ENCODE results near the gene BLVRA.

Gene BLVRA

GRCh38 chr7:43844662-43845061 lies 86.2 kb downstream of the BLVRA start:
- H3K4me3 ChIP-seq (ENCODE audit: low read length) = no peak overlapping the region
- H3K36me3 ChIP-seq (replicated peaks; ENCODE audit: insufficient read depth, low read length) = no peaks in the 10 kb centered on the region
- H3K9me2 ChIP-seq (replicated peaks; ENCODE audit: insufficient read depth, low read length) = no peaks in the 10 kb centered on the region
- H4K20me1 ChIP-seq (ENCODE audit: insufficient read depth, low read length) = no peaks in the 10 kb centered on the region
- peaks cover 2% of the 10 kb centered on the region for H3K4me1 ChIP-seq (ENCODE audit: low read length)
- H3K79me2 ChIP-seq (ENCODE audit: low read length) = no peaks in the 10 kb centered on the region
- no peak for TF ChIP-seq EZH2 (optimal IDR thresholded peaks at IDR 0.05; ENCODE audit: low read depth, low read length)
- TF ChIP-seq CTCF (IDR thresholded peaks at IDR 0.05; ENCODE audit: low read length) = no peak
- TF ChIP-seq EZH2phosphoT487 (IDR thresholded peaks at IDR 0.05; ENCODE audit: low read length) = no peak
- no peak overlapping the region for H3K4me2 ChIP-seq (ENCODE audit: low read depth, low read length)
- no peak overlapping the region for H3K9ac ChIP-seq (ENCODE audit: low read length)
- H3K9me3 ChIP-seq (replicated peaks; ENCODE audit: insufficient read depth, low read length) = no peaks in the 10 kb centered on the region
- H2AFZ ChIP-seq (ENCODE audit: low read length) = no peak overlapping the region
- H3K27ac ChIP-seq (ENCODE audit: low read length) = no peak overlapping the region
- H3F3A ChIP-seq (ENCODE audit: insufficient read depth, low read length) = peaks cover 2% of the 10 kb centered on the region
- no peaks in the 10 kb centered on the region for H3K27me3 ChIP-seq (replicated peaks; ENCODE audit: insufficient read depth, low read length)
- no peak for DNase-seq

GRCh38 chr7:43847496-43847895 lies 89.0 kb downstream of the BLVRA start:
- Histone ChIP-seq H3K4me1 (ENCODE audit: low read length) (peaks cover 16% of the 10 kb centered on the region), H4K20me1 (ENCODE audit: insufficient read depth, low read length) (no peaks in the 10 kb centered on the region), H3K9ac (ENCODE audit: low read length) (no peak overlapping the region), H3K36me3 (replicated peaks; ENCODE audit: insufficient read depth, low read length) (no peaks in the 10 kb centered on the region), H3K27me3 (replicated peaks; ENCODE audit: insufficient read depth, low read length) (no peaks in the 10 kb centered on the region), H3K9me3 (replicated peaks; ENCODE audit: insufficient read depth, low read length) (no peaks in the 10 kb centered on the region), H3K9me2 (replicated peaks; ENCODE audit: insufficient read depth, low read length) (no peaks in the 10 kb centered on the region), H3F3A (ENCODE audit: insufficient read depth, low read length) (peaks cover 12% of the 10 kb centered on the region), H3K4me2 (ENCODE audit: low read depth, low read length) (no peak overlapping the region), H3K79me2 (ENCODE audit: low read length) (no peaks in the 10 kb centered on the region), H3K4me3 (ENCODE audit: low read length) (no peak overlapping the region), H2AFZ (ENCODE audit: low read length) (no peak overlapping the region), H3K27ac (ENCODE audit: low read length) (no peak overlapping the region)
- DNase-seq = no peak
- TF ChIP-seq CTCF (IDR thresholded peaks at IDR 0.05; ENCODE audit: low read length) (no peak), EZH2 (optimal IDR thresholded peaks at IDR 0.05; ENCODE audit: low read depth, low read length) (no peak)

GRCh38 chr7:43849047-43849446 lies 90.6 kb downstream of the BLVRA start:
- peaks cover 12% of the 10 kb centered on the region for H3F3A ChIP-seq (ENCODE audit: insufficient read depth, low read length)
- H2AFZ ChIP-seq (ENCODE audit: low read length) = no peak overlapping the region
- H4K20me1 ChIP-seq (ENCODE audit: insufficient read depth, low read length) = no peaks in the 10 kb centered on the region
- peaks cover 16% of the 10 kb centered on the region for H3K4me1 ChIP-seq (ENCODE audit: low read length)
- H3K9ac ChIP-seq (ENCODE audit: low read length) = no peak overlapping the region
- no peaks in the 10 kb centered on the region for H3K27me3 ChIP-seq (replicated peaks; ENCODE audit: insufficient read depth, low read length)
- DNase-seq = no peak
- H3K4me3 ChIP-seq (ENCODE audit: low read length) = no peak overlapping the region
- no peaks in the 10 kb centered on the region for H3K36me3 ChIP-seq (replicated peaks; ENCODE audit: insufficient read depth, low read length)
- H3K79me2 ChIP-seq (ENCODE audit: low read length) = no peaks in the 10 kb centered on the region
- H3K9me3 ChIP-seq (replicated peaks; ENCODE audit: insufficient read depth, low read length) = no peaks in the 10 kb centered on the region
- no peak overlapping the region for H3K27ac ChIP-seq (ENCODE audit: low read length)
- TF ChIP-seq EZH2phosphoT487 (IDR thresholded peaks at IDR 0.05; ENCODE audit: low read length) = no peak
- H3K9me2 ChIP-seq (replicated peaks; ENCODE audit: insufficient read depth, low read length) = no peaks in the 10 kb centered on the region
- H3K4me2 ChIP-seq (ENCODE audit: low read depth, low read length) = no peak overlapping the region

GRCh38 chr7:43850348-43851116 lies 92.1 kb downstream of the BLVRA start:
- no peaks in the 10 kb centered on the region for H4K20me1 ChIP-seq (ENCODE audit: insufficient read depth, low read length)
- no peak overlapping the region for H3K9ac ChIP-seq (ENCODE audit: low read length)
- peak overlapping the region; percentile 5; the same call in 1 of the 2 replicates for H3K27ac ChIP-seq (ENCODE audit: low read length)
- H3K4me2 ChIP-seq (ENCODE audit: low read depth, low read length) = peak overlapping the region; percentile 22
- H2AFZ ChIP-seq (ENCODE audit: low read length) = no peak overlapping the region
- H3F3A ChIP-seq (ENCODE audit: insufficient read depth, low read length) = peaks cover 12% of the 10 kb centered on the region
- H3K4me3 ChIP-seq (ENCODE audit: low read length) = no peak overlapping the region
- no peaks in the 10 kb centered on the region for H3K27me3 ChIP-seq (replicated peaks; ENCODE audit: insufficient read depth, low read length)
- DNase-seq = peak; percentile 87
- no peaks in the 10 kb centered on the region for H3K79me2 ChIP-seq (ENCODE audit: low read length)
- H3K36me3 ChIP-seq (replicated peaks; ENCODE audit: insufficient read depth, low read length) = no peaks in the 10 kb centered on the region
- H3K4me1 ChIP-seq (ENCODE audit: low read length) = peaks cover 16% of the 10 kb centered on the region
- no peaks in the 10 kb centered on the region for H3K9me3 ChIP-seq (replicated peaks; ENCODE audit: insufficient read depth, low read length)
- no peaks in the 10 kb centered on the region for H3K9me2 ChIP-seq (replicated peaks; ENCODE audit: insufficient read depth, low read length)
- TF ChIP-seq CTCF (IDR thresholded peaks at IDR 0.05; ENCODE audit: low read length) (no peak), EZH2 (optimal IDR thresholded peaks at IDR 0.05; ENCODE audit: low read depth, low read length) (no peak), EZH2phosphoT487 (IDR thresholded peaks at IDR 0.05; ENCODE audit: low read length) (no peak)
